Pancreas (tissue), 10 donors: ENCODE results near the gene KCMF1. TPM values are rescaled to one million over a fixed set of nuclear protein-coding genes. Genes with fewer than 3 reads are reported as not detected.

Source experiments
- ATAC-seq, 4 donors: fragments of 200-7000 bp; cut with Tn5 transposase; one replicate each; pipeline versions ENCODE4 v1.8.0 to v1.9.1; 2020; ENCODE audit warnings: mild to moderate bottlenecking in 4 of 4, moderate library complexity in 4 of 4
- DNase-seq, 6 donors: peaks; one replicate each; pipeline ENCODE4 v3.0.0-alpha.2; 2020
- FAIRE-seq: peaks from 2 replicates; lab custom pipeline; 2012; peaks lifted over from hg19 to GRCh38; lab: Jason Lieb, UNC
- H3K27ac ChIP-seq, 4 donors: fragments of 200-600 bp; sonication (generic); 1 replicate in 3 of 4; 2 replicates in 1 of 4; pipeline versions ENCODE4 v1.5.0 to v1.8.0; 2020
- H3K27me3 ChIP-seq, 4 donors: fragments of 200-600 bp; one replicate each; pipeline ENCODE4 v1.8.0; 2021
- H3K36me3 ChIP-seq, 3 donors: fragments of 200-600 bp; sonication (generic) in 1 of 3; one replicate each; pipeline versions ENCODE4 v1.5.0 to v1.8.0; 2020 to 2021
- H3K4me1 ChIP-seq, 3 donors: fragments of 200-600 bp; one replicate each; pipeline ENCODE4 v1.8.0; 2021
- H3K4me3 ChIP-seq, 4 donors: fragments of 200-600 bp; sonication (generic) in 2 of 4; one replicate each; pipeline versions ENCODE4 v1.5.0 to v1.8.0; 2020 to 2021
- H3K9me3 ChIP-seq, 4 donors: fragments of 200-600 bp; one replicate each; pipeline ENCODE4 v1.8.0; 2021
- CTCF ChIP-seq, 4 donors: fragments of 200-600 bp; sonication (generic) in 3 of 4; IDR thresholded peaks; one replicate each; pipeline versions ENCODE4 v1.5.0 to v1.8.0; 2021; ENCODE audit warnings: antibody characterized with exemption in 4 of 4
- WGBS, 2 donors: extraction: QIAGEN DNeasy Blood & Tissue Kit; methylation state at CpG; one replicate each; pipeline ENCODE4 v1.1.7; 2013; 5-methylcytosine and 5-hydroxymethylcytosine counted together
- intact Hi-C, 3 donors: fragments of 100-400 bp; cut with DNase I; formaldehyde crosslinking; loops; one replicate each; pipeline versions ENCODE4 v1.11.1 to v1.14.2; 2022
- polyA plus RNA-seq, 2 donors: library from polyadenylated mRNA; stranded (reverse); fragments of 200-250 nt; gene quantifications; one replicate each; pipeline ENCODE4 v1.2.3, GENCODE V29; 2013
- total RNA-seq, 6 donors: library from RNA; stranded (reverse); fragmentation: NEBNext Ultra II Directional in 4 of 6; extraction: Animal tissue kit (Norgen Biotek cat#: 25700) in 4 of 6; gene quantifications; one replicate each; pipeline versions ENCODE4 v1.2.1 to v1.2.4, GENCODE V29; 2021 to 2023
- donor health status: healthy with polysubstance abuse.
- donor health status: DM: no; HTN: no; CAD: no; lungs with moderate emphysema.
- donor health status: DM: no; HTN: no; CAD: no.
- donor health status: control.
- donor health status: control.
- donor health status: Bipolar disorder and iron deficiency.
- donor health status: DM: yes; HTN: yes; CAD: no.
- donor health status: DM: no; HTN: no; CAD: no.
- donor health status: DM: no; HTN: no; CAD: no.
- donor health status: DM: yes; HTN: yes; CAD: no.

KCMF1 gene
- total and polyA plus RNA-seq, 8 donors = 9.9 to 102 (median 67.4) TPM

DNA sequence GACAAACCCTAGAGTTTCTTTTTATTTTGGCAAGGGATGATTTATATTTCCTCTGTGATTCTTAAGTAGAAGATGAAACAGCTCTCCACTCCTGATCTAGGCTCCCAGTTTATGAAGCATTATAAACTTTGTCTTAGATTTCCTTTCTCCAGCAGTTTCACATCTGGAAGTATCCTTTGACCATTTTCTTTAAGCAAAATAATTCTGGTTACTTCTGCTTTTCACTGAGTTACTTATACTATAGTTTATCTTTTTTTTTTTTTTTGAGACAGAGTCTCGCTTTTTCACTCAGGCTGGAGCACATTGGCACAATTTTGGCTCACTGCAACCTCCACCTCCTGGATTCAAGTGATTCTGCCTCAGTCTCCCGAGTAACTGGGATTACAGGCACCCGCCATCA is 45.5 kb downstream of the KCMF1 start:
- 83 to 86% methylated on average over 3 of the region's 3 CpGs for WGBS, 2 donors

DNA sequence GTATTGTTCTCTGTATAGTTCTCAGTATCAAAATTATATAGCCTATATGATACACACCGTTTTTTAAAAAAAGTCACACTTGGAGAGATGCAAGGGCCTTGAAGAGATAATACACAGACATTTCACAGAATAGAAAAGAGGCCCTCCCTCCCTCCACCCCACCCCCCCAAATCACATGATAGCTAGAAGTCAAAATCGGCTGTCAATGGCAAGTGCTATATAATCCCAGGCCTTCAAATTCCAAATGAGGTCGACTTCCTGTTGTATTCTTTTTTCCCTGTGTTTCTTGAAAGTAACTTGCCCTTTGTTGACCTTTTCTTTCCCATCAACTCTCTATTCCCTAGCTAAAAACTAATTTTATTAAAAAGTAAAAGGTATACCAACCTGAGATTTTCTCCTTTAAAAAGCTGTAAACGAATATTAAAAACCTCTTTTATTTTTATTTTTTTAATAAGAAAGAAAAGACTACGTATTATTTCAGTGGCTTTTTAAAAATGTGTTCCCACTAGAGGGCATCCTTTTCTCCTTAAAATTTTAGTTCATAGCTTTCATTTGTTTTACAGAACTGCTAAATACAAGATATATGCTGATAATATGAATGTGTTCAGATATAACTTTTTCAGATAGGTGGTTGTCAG is 46.6 kb downstream of the KCMF1 start:
- Histone ChIP-seq H3K4me3 (no peak overlapping the region), H3K9me3 (no peaks in the 10 kb centered on the region), H3K27me3 (no peaks in the 10 kb centered on the region), H3K27ac (no peak overlapping the region), H3K4me1 (peaks cover 0 to 33% (median 18%) of the 10 kb centered on the region in 3 donors), H3K36me3 (no peaks in the 10 kb centered on the region)
- WGBS, 2 donors = 13 to 15% methylated on average over 5 of the region's 5 CpGs
- ATAC-seq (no peak), FAIRE-seq (peak; percentile 92), DNase-seq (no peak)
- TF ChIP-seq CTCF (IDR thresholded peaks at IDR 0.05) = peak in 2 of 4 donors; percentile 8 to 9
- intact Hi-C loops = no loop called here

More for the DNA sequence above, 45.5 kb downstream of the KCMF1 start:
- intact Hi-C loops = no loop called here
- Histone ChIP-seq H3K36me3 (no peaks in the 10 kb centered on the region), H3K27ac (no peak overlapping the region), H3K4me3 (no peak overlapping the region), H3K27me3 (no peaks in the 10 kb centered on the region), H3K4me1 (peaks cover 3 to 38% (median 28%) of the 10 kb centered on the region in 3 donors), H3K9me3 (no peaks in the 10 kb centered on the region)
- no peak for DNase-seq
- no peak for FAIRE-seq
- no peak for ATAC-seq
- TF ChIP-seq CTCF (IDR thresholded peaks at IDR 0.05) = no peak

- H3K4me1 ChIP-seq = peaks cover 0 to 28% (median 16%) of the 10 kb centered on the region in 3 donors
- H3K4me3 ChIP-seq = no peak overlapping the region
- ATAC-seq (no peak), DNase-seq (no peak), FAIRE-seq (no peak)
- no peaks in the 10 kb centered on the region for H3K27me3 ChIP-seq
- no peaks in the 10 kb centered on the region for H3K36me3 ChIP-seq
- intact Hi-C loops = no loop called here
- no peak for TF ChIP-seq CTCF (IDR thresholded peaks at IDR 0.05)
- no peaks in the 10 kb centered on the region for H3K9me3 ChIP-seq
- WGBS, 2 donors = 89 to 93% methylated on average over 8 of the region's 8 CpGs
- peak overlapping the region in 1 of 4 donors; percentile 29 for H3K27ac ChIP-seq
Observed at GRCh38 chr2:85018049-85018447, 47.1 kb downstream of the KCMF1 start.

DNA sequence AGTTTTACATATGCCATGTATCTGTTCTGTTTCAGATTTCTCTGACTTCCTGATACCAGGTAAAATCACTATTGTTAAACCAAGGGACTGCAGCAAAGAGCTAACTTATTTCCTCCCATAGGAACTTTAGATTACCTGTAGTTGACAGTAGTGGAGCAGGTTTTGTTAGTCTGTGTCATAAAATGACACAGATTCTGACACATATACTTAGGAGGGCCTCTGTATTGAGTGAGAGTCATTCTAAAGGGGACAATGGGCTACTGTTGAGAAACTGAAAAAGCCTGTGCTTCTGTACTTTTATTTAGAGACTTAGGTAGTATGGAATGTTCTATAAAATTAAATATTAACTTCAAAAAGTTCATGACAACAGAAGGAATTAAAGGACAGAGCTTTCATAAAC is 48.2 kb downstream of the KCMF1 start:
- H3K27ac ChIP-seq = peak overlapping the region in 2 of 4 donors; percentile 29 to 58
- FAIRE-seq = peak; percentile 79
- H3K4me1 ChIP-seq = peaks cover 0 to 25% (median 16%) of the 10 kb centered on the region in 3 donors
- peak; percentile 32 to 69 (median 54) for ATAC-seq
- H3K4me3 ChIP-seq = no peak overlapping the region
- intact Hi-C loops = no loop called here
- no peak for TF ChIP-seq CTCF (IDR thresholded peaks at IDR 0.05)
- no peaks in the 10 kb centered on the region for H3K27me3 ChIP-seq
- H3K36me3 ChIP-seq = no peaks in the 10 kb centered on the region
- DNase-seq = no peak
- H3K9me3 ChIP-seq = no peaks in the 10 kb centered on the region

- ATAC-seq (no peak), DNase-seq (no peak), FAIRE-seq (no peak)
- no peak overlapping the region for H3K4me3 ChIP-seq
- no peak overlapping the region for H3K27ac ChIP-seq
- no peak for TF ChIP-seq CTCF (IDR thresholded peaks at IDR 0.05)
- H3K36me3 ChIP-seq = no peaks in the 10 kb centered on the region
- 92% methylated on average over 5 of the region's 5 CpGs for WGBS, 2 donors
- no peaks in the 10 kb centered on the region for H3K9me3 ChIP-seq
- peaks cover 0 to 16% (median 12%) of the 10 kb centered on the region in 3 donors for H3K4me1 ChIP-seq
- intact Hi-C loops = no loop called here
- H3K27me3 ChIP-seq = no peaks in the 10 kb centered on the region
Observed at GRCh38 chr2:85022232-85022631, 51.3 kb downstream of the KCMF1 start.
